ENCODE data around the gene GRID1. TPM values are rescaled to one million over a fixed set of nuclear protein-coding genes. Genes with fewer than 3 reads are reported as not detected.

GRID1 gene
- total and polyA plus RNA-seq, 11 donors, result 0.69 to 3.4 (median 1.6) TPM

DNA sequence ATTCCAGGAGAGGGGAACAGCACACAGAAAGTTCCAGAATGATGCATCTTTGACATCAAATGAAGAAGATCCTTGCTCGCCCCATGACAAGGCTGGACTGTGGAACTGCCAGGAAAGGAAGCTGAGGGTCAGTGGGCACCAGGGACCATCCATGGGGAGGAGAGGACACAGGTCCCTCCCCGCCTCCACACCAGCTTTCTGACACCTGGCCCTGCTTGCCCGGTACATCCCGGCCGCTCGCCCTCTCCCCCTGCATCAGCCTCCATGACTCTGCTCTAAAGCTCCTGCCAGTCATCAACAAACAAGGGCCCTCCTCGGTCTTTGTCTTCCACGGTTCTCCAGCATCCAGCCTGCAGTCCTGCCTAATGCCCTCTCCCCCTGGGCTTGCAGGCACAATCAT is 222.3 kb downstream of the GRID1 start:
- 73 to 90% (median 83%) methylated on average over 6 to 8 of the region's 8 CpGs for WGBS, 4 donors

DNA sequence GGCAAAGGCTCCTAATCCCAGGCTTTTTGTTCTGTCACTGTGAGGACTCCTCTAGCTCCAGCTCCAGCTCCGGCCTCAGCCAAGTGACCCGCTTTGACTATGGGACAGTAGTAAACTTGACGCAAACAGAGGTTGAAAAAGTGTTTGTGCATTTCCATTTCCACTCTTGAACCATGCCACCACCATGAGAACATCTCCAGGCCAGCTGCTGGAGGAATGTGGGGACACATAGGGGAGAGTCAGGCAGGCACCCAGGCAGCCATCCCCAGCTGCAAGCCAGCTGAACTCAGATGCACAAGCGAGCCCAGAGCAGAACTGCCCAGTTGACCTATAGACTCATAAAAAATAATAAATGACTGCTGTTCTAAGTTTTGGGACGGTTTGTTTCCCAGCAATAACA is 224.7 kb downstream of the GRID1 start:
- DNase-seq, result no peak
- Histone ChIP-seq H3K9me3 (no peaks in the 10 kb centered on the region), H3K27ac (no peak overlapping the region), H3K36me3 (no peaks in the 10 kb centered on the region), H3K4me1 (no peaks in the 10 kb centered on the region), H3K27me3 (no peaks in the 10 kb centered on the region), H3K4me3 (no peak overlapping the region)
- no peak for ATAC-seq
- no peak for TF ChIP-seq POLR2A (IDR thresholded peaks at IDR 0.05)
- TF ChIP-seq, protein P1, sequence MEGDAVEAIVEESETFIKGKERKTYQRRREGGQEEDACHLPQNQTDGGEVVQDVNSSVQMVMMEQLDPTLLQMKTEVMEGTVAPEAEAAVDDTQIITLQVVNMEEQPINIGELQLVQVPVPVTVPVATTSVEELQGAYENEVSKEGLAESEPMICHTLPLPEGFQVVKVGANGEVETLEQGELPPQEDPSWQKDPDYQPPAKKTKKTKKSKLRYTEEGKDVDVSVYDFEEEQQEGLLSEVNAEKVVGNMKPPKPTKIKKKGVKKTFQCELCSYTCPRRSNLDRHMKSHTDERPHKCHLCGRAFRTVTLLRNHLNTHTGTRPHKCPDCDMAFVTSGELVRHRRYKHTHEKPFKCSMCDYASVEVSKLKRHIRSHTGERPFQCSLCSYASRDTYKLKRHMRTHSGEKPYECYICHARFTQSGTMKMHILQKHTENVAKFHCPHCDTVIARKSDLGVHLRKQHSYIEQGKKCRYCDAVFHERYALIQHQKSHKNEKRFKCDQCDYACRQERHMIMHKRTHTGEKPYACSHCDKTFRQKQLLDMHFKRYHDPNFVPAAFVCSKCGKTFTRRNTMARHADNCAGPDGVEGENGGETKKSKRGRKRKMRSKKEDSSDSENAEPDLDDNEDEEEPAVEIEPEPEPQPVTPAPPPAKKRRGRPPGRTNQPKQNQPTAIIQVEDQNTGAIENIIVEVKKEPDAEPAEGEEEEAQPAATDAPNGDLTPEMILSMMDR (IDR thresholded peaks at IDR 0.05), result no peak
- intact Hi-C loops (cut with DNase I), result no loop called here
- WGBS, 4 donors, result 86 to 96% (median 92%) methylated on average over 5 of the region's 5 CpGs

More for the DNA sequence above, 222.3 kb downstream of the GRID1 start:
- intact Hi-C loops (cut with DNase I), result no loop called here
- no peaks in the 10 kb centered on the region for H3K9me3 ChIP-seq
- no peaks in the 10 kb centered on the region for H3K27me3 ChIP-seq
- TF ChIP-seq POLR2A (IDR thresholded peaks at IDR 0.05), result no peak
- TF ChIP-seq, protein P1 (IDR thresholded peaks at IDR 0.05), result no peak
- ATAC-seq (no peak), DNase-seq (no peak)
- H3K4me3 ChIP-seq, result no peak overlapping the region
- no peaks in the 10 kb centered on the region for H3K4me1 ChIP-seq
- H3K27ac ChIP-seq, result no peak overlapping the region
- H3K36me3 ChIP-seq, result no peaks in the 10 kb centered on the region

DNA sequence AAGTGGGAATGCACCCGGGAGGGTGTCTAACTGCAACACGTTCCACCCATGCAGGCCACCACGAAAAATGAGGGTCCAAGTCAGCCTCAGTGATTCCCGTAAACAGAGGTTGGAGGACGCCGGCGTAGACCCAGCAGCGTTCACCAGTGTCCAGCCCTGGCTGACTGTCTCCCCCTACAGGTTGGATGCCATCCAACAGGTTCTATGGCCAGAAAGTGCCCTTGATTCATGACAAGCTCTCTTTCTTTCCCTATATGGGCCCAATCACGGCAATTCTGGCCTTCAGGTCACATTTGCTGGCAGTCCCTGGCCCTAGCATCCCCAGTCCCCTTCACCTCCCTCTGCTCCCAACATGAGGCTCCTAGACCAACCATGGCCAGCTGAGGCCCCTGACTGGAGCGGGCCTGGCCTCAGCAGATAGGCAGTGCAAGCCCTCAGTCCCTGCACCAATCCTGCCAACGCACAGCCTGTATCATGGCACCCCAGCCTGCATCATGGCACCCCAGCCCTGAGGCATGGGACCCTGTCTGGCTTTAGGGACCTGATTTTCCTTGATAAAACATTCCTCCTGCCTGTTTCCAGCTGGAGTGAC is 227.4 kb downstream of the GRID1 start:
- no peaks in the 10 kb centered on the region for H3K9me3 ChIP-seq
- no peak overlapping the region for H3K4me3 ChIP-seq
- no peaks in the 10 kb centered on the region for H3K36me3 ChIP-seq
- intact Hi-C loops (cut with DNase I), result no loop called here
- TF ChIP-seq, protein P1 (IDR thresholded peaks at IDR 0.05), result peak in 8 of 12 donors; percentile 9 to 45 (median 22)
- no peak for TF ChIP-seq POLR2A (IDR thresholded peaks at IDR 0.05)
- no peak for ATAC-seq
- WGBS, 4 donors, result 66 to 93% (median 86%) methylated on average over 8 to 11 of the region's 11 CpGs
- no peaks in the 10 kb centered on the region for H3K4me1 ChIP-seq
- no peak overlapping the region for H3K27ac ChIP-seq
- no peaks in the 10 kb centered on the region for H3K27me3 ChIP-seq
- no peak for DNase-seq

DNA sequence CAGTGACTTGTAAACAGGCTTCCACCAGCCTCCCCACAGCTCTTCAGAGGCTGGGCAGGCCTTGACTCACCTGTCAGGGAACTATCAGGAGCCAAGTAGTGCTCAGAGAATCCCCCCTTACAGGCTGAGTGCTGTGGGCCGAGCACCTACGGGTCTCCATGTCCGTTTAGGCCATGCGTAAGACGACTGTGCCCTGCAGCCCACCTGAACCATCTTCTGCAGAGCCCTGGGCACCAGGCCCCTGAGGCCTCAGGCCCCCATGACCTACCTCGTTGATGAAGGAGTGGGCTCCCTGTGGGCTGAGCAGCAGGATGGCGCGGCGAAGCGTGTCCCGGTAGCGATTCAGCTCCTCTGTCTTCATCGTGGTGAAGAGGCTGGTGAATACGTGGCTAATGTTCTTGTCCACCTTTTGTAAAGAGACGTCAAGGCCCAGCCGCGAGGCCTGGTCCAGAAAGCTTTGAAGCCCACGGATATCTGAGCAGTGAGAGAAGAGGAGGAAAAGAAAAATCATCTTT is 228.0 kb downstream of the GRID1 start:
- WGBS, 4 donors, result 90 to 95% (median 94%) methylated on average over 18 of the region's 18 CpGs
- Histone ChIP-seq H3K4me3 (no peak overlapping the region), H3K4me1 (no peaks in the 10 kb centered on the region), H3K9me3 (no peaks in the 10 kb centered on the region), H3K27ac (no peak overlapping the region), H3K27me3 (no peaks in the 10 kb centered on the region), H3K36me3 (no peaks in the 10 kb centered on the region)
- no peak for ATAC-seq
- intact Hi-C loops (cut with DNase I), result no loop called here
- DNase-seq, result no peak
- TF ChIP-seq, protein P1 (IDR thresholded peaks at IDR 0.05), result no peak
- TF ChIP-seq POLR2A (IDR thresholded peaks at IDR 0.05), result no peak
